OCI-LY3 (cell line): ENCODE measurements around the gene CDH15.
A peak's percentile ranks its signal among the peaks of the same experiment; 100 is the strongest.
"Not testable (repeated sequence)": the region's sequence is repeated elsewhere in the genome, so short reads cannot be mapped to it uniquely, and the experiment has no call there.

Source experiments
- H2AFZ ChIP-seq: fragments of 200-600, 300-600 bp; shearing (Covaris generic); 2 replicates; pipeline ENCODE4 v1.6.0; 2014; ENCODE audit warnings: antibody characterized with exemption, low read depth, low read length
- H3K27ac ChIP-seq: fragments of 200-600, 300-600 bp; sonication (generic); 2 replicates; pipeline ENCODE4 v1.5.1; 2014; ENCODE audit warnings: mild to moderate bottlenecking, low read length, moderate library complexity, mixed read lengths
- H3K27me3 ChIP-seq: fragments of 200-600, 300-600 bp; sonication (generic); 2 replicates; pipeline ENCODE4 v1.6.1; 2014; ENCODE audit warnings: low read depth, low read length, mixed read lengths
- H3K36me3 ChIP-seq: fragments of 200-600, 300-600 bp; sonication (generic); replicated peaks from 2 replicates; pipeline ENCODE3; 2014; ENCODE audit warnings: low read depth, low read length, mixed read lengths
- H3K4me1 ChIP-seq: fragments of 300-600, 200-600 bp; sonication (generic); 2 replicates; pipeline ENCODE4 v1.6.1; 2014; ENCODE audit warnings: low read length, mixed read lengths
- H3K4me2 ChIP-seq: fragments of 200-600, 300-600 bp; sonication (generic); 2 replicates; pipeline ENCODE4 v1.6.1; 2014; ENCODE audit warnings: low read length, mixed read lengths
- H3K4me3 ChIP-seq: fragments of 300-600, 200-600 bp; sonication (generic); 2 replicates; pipeline ENCODE4 v1.5.1; 2014; ENCODE audit warnings: antibody characterized with exemption, mild to moderate bottlenecking, low read length, moderate library complexity
- H3K79me2 ChIP-seq: fragments of 300-600, 200-600 bp; shearing (Covaris generic); 2 replicates; pipeline ENCODE4 v1.6.1; 2014; ENCODE audit warnings: mild to moderate bottlenecking, low read length, mixed read lengths
- H3K9ac ChIP-seq: fragments of 300-600, 200-600 bp; shearing (Covaris generic); 2 replicates; pipeline ENCODE4 v1.6.0; 2014; ENCODE audit warnings: mild to moderate bottlenecking, low read length, moderate library complexity
- H3K9me3 ChIP-seq: fragments of 200-600, 300-600 bp; shearing (Covaris generic); 2 replicates; pipeline ENCODE4 v1.6.1; 2014; ENCODE audit warnings: low read length, mixed read lengths; ENCODE audit not compliant: insufficient read depth
- H4K20me1 ChIP-seq: fragments of 200-600, 300-600 bp; sonication (generic); 2 replicates; pipeline ENCODE4 v1.6.1; 2016; ENCODE audit warnings: low read length, mixed read lengths; ENCODE audit not compliant: insufficient read depth
- EZH2phosphoT487 ChIP-seq: fragments of 200-600 bp; shearing (Covaris generic); IDR thresholded peaks from 2 replicates; pipeline ENCODE4 v1.6.1; 2018; ENCODE audit warnings: antibody characterized with exemption, mixed run types, low read depth
- TF ChIP-seq, protein P1 (sequence below): fragments of 200-600, 300-600 bp; sonication (generic); IDR thresholded peaks from 2 replicates; pipeline ENCODE4 v1.5.1; 2014; ENCODE audit warnings: antibody characterized with exemption, low read length, low read depth

Gene CDH15

DNA sequence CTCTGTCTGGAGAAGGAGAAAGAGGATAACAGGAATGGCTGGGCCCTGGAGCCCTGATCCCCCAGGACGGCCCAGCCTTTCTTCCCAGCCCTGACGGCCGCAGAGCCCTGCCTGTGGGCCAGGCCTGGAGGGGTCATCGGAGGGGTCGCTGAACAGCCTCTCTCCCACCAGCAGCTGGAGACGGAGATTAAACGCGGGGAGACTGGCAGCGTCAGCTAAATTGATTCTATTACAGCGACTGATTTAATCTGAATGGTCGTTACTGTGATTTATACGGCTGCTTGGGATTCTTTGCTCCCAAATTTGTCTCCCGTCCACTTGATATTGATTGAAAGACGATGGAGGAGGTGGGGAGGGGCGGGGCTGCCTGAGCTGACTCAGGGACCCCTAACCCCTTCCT, 7.1 kb upstream of the CDH15 start:
- H3K79me2 ChIP-seq: no peaks in the 10 kb centered on the region
- no peak overlapping the region for H2AFZ ChIP-seq
- no peak overlapping the region for H3K4me2 ChIP-seq
- peaks cover 20% of the 10 kb centered on the region for H3K4me1 ChIP-seq
- TF ChIP-seq EZH2phosphoT487: no peak
- TF ChIP-seq, protein P1, sequence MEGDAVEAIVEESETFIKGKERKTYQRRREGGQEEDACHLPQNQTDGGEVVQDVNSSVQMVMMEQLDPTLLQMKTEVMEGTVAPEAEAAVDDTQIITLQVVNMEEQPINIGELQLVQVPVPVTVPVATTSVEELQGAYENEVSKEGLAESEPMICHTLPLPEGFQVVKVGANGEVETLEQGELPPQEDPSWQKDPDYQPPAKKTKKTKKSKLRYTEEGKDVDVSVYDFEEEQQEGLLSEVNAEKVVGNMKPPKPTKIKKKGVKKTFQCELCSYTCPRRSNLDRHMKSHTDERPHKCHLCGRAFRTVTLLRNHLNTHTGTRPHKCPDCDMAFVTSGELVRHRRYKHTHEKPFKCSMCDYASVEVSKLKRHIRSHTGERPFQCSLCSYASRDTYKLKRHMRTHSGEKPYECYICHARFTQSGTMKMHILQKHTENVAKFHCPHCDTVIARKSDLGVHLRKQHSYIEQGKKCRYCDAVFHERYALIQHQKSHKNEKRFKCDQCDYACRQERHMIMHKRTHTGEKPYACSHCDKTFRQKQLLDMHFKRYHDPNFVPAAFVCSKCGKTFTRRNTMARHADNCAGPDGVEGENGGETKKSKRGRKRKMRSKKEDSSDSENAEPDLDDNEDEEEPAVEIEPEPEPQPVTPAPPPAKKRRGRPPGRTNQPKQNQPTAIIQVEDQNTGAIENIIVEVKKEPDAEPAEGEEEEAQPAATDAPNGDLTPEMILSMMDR: no peak
- no peak overlapping the region for H3K27ac ChIP-seq
- H3K9ac ChIP-seq: no peak overlapping the region
- H3K4me3 ChIP-seq: no peak overlapping the region
- H3K27me3 ChIP-seq: peaks cover 13% of the 10 kb centered on the region
- no peaks in the 10 kb centered on the region for H4K20me1 ChIP-seq
- H3K36me3 ChIP-seq: no peaks in the 10 kb centered on the region
- H3K9me3 ChIP-seq: no peaks in the 10 kb centered on the region

DNA sequence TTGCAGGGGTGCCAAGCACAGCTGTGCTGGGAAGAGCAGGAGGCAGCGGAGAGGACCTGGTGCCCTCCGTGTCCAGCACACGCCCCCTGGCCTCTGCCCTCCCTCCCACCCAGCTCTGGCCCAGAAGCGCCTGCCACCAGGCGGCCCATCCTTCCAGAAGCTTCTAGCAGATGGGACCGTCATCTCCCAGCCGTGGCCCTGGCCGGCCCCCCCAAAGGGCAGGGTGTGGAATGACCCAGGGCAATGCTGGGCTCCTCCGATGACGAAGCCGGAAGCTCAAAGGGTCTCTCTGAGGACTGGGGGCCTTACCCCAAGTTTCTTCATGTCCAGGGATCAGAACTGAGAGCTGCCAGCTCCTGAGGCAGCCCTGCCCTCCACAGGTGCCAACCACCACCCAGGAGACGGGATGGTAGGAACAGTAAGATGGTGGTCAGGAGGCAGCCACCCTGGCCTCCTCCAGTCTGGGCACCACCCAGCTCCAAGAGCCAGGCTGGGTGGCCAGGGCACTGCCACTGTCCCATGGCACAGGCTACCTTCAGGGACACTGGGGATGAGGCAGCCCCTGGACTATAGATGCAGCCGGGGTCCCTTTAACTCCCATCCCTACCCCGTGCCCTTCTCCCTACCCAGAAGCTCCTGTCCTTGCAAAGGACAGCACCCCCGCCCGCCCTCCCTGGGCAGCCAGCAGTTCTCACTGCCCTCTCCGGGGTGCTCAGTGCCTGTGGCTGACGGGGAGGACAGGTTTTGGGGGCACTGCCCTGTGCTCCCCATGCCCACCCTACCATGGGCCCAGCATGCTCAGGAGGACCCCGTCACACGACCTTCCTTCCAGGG, 6.5 kb upstream of the CDH15 start:
- H3K4me3 ChIP-seq: no peak overlapping the region
- H3K4me2 ChIP-seq: no peak overlapping the region
- H3K27ac ChIP-seq: no peak overlapping the region
- no peak overlapping the region for H2AFZ ChIP-seq
- peaks cover 20% of the 10 kb centered on the region for H3K27me3 ChIP-seq
- no peaks in the 10 kb centered on the region for H3K9me3 ChIP-seq
- H3K79me2 ChIP-seq: no peaks in the 10 kb centered on the region
- TF ChIP-seq, protein P1: no peak
- no peak for TF ChIP-seq EZH2phosphoT487
- H3K36me3 ChIP-seq: no peaks in the 10 kb centered on the region
- no peaks in the 10 kb centered on the region for H4K20me1 ChIP-seq
- peaks cover 21% of the 10 kb centered on the region for H3K4me1 ChIP-seq
- no peak overlapping the region for H3K9ac ChIP-seq

DNA sequence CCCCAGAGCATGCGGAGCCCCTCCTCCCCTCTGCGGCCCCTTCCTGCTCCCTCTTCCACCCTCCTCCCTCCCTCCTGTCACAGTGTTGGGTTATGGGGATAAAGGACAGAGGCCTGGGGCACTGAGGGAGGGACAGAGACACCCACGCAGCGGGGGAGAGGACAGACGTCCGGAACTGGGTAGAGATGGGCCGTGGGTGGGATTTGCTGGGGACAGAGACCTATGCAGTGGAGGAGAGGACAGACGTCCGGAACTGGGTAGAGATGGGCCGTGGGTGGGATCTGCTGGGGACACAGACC, 5.9 kb upstream of the CDH15 start:
- not testable (repeated sequence) for H3K9me3 ChIP-seq, H3K79me2 ChIP-seq, H2AFZ ChIP-seq, H3K27ac ChIP-seq, H4K20me1 ChIP-seq, H3K9ac ChIP-seq, H3K4me2 ChIP-seq, H3K4me3 ChIP-seq, H3K36me3 ChIP-seq
- Histone ChIP-seq H3K27me3 (peaks cover 25% of the 10 kb centered on the region), H3K4me1 (peaks cover 26% of the 10 kb centered on the region)

DNA sequence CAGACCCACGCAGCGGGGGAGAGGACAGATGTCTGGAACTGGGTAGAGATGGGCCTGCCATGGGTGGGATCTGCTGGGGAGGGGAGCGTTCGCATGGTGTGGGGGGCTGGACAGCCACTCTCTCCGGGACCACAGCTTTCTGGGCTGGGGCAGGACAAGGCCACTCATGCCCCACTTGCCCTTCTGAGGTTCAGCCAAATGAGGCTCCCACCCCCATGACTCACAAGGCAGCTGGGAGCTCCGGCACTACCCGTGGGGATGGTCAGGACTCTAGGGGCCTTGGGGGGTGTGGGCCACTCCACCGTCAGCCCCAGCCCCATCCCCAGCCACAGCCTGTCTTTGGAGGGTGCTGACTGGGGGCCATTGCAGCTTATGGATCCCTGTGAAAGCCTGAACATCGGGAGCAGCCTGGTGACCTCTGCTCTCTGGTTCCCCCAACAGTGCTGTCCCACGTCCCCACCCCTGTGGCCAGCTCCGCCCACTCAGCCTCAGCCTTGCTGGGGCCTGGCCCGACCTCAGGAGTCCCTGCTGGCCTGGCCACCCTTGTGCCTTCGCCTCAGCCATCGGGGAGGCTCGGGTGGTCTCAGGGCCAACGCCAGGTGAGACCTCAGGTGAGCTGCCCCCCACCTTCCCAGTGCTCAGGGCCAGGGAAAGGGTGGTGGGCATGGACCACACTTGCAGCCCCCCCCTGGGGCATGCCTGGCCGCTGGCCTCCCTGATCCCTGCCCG, 4.7 kb upstream of the CDH15 start:
- Histone ChIP-seq H4K20me1 (no peaks in the 10 kb centered on the region), H3K9me3 (no peaks in the 10 kb centered on the region), H3K27me3 (peaks cover 31% of the 10 kb centered on the region), H3K4me3 (peak overlapping the region; percentile 55), H3K27ac (no peak overlapping the region), H3K9ac (peak overlapping the region; percentile 51; the same call in 1 of the 2 replicates), H3K4me1 (peaks cover 33% of the 10 kb centered on the region), H3K36me3 (no peaks in the 10 kb centered on the region), H2AFZ (peak overlapping the region; percentile 72; the same call in 1 of the 2 replicates), H3K79me2 (no peaks in the 10 kb centered on the region), H3K4me2 (peak overlapping the region; percentile 78)
- no peak for TF ChIP-seq EZH2phosphoT487
- TF ChIP-seq, protein P1: no peak
